GM12892 (cell line): ENCODE data around the gene ZSCAN16.

ENCODE experiments used
- POLR2A ChIP-seq: IDR thresholded peaks from 2 replicates; pipeline ENCODE4 v1.6.1; 2011; ENCODE audit warnings: low read depth, low read length, control low read depth
- POLR2AphosphoS5 ChIP-seq: IDR thresholded peaks from 2 replicates; pipeline ENCODE4 v1.6.1; 2011; ENCODE audit warnings: low read depth, low read length, control low read depth

- no peak for TF ChIP-seq POLR2A
- TF ChIP-seq POLR2AphosphoS5: no peak
These were observed 52.0 kb downstream of the ZSCAN16 start for GRCh38 chr6:28176373-28176772.
